GM19372 (cell line): Measurements from ENCODE around the gene GSTT4.
"Not testable (repeated sequence)": the region's sequence is repeated elsewhere in the genome, so short reads cannot be mapped to it uniquely, and the experiment has no call there.

Experiments
- ATAC-seq: cut with Tn5 transposase; IDR thresholded peaks from one replicate; pipeline ENCODE4 v1.9.1; 2021; ENCODE audit warnings: mild to moderate bottlenecking, low read depth, moderate library complexity; ENCODE audit not compliant: unreplicated experiment

Gene GSTT4

DNA sequence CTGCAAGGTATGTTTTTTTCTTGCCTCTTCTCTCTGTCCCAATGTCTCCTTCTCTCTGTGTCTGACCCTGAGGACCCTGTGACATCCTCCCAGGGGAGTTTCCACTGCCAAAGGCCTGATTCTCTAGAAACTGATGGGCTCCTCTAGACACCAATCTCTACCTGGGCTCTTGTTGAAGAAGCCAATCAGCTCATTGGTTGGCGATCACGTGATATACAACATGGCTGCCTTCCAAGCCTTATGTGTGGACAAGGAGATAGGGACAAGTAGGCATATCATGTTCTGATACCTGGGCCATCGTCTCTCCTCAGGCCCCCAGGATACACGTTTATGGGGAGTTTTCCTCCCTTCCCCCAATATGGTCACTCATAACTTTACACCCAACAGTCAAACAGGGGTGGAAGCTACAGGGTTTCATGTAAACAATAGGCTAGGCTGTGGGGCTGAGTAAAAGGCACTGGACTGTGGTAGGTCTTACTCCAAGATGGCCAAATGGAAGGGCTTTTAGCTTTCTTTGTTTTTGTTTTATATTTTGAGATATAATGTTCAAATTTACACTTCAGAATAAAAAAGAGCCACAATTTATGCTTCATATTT, 11.6 kb downstream of the GSTT4 start:
- ATAC-seq: not testable (repeated sequence)

DNA sequence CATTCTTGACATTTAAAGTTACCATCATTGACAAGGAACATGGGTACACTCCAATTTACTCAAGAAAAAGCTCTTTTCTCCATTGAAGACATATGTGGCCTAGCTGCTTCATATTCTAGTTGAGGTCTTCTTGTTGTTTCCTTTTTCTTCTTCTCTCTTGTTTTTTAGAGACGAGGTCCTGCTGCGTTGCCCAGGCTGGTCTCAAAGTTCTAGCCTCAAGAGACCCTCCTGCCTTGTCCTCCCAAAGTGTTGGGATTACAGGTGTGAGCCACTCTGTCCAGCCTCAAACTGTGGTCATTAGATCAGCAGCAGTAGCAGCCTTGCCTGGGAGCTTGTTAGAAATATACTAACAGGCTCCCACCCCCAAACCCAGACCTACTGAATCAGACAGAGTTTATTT, 12.2 kb downstream of the GSTT4 start:
- not testable (repeated sequence) for ATAC-seq

DNA sequence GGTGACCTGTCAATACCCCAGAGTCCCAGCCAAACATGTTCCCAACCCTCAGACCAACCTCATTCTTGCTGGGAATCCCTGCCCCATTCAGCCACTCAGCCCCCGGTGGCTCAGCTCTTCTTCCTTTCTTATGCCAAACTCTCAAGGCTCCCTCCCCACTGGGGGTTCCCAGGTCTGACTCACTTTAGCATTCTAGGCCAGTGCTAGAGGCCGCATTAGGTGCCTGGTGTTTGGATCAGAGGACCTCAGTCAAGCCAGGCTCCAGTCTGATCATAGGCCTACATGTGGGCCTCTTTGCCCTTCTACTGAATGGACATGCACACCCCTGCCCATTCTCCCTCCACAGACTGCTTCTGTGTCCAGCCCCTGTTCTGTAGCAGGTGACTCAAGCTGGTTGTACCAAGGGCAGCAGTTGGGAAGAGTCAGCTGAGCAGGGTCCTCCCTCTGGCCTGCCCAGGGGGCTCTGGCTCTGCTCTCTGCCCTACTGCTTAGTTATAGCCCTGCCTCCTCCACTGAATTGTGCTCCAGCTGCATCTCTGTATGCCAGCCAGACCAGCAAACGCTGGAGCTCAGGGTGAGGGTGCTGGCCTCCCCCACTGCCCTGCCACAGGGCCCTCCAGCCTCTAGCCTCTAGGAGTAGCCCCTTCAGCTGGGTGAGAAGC, 15.5 kb downstream of the GSTT4 start:
- ATAC-seq: not testable (repeated sequence)

GRCh38 chr22:23986538-23987178, 18.6 kb downstream of the GSTT4 start:
- not testable (repeated sequence) for ATAC-seq

DNA sequence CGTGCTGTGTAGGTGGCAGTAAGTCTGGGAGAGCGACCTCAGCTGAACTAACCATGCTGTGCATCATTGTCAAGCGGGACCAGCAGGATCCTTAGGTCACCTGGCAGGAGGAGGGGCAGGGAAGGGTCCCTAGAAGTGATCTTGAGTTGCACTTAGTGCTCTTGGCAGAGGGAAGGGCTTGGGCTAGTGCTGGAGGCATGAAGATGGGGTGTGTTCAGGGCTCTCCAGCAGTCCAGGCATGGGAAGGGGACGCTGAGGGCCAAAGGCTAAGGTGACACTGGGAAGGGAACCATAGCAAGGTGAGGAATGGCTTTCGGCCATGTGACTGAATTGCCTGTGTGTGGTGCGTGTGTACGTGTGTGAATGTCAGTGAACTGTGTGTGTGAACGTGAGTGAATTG, 19.2 kb downstream of the GSTT4 start:
- ATAC-seq: not testable (repeated sequence)

DNA sequence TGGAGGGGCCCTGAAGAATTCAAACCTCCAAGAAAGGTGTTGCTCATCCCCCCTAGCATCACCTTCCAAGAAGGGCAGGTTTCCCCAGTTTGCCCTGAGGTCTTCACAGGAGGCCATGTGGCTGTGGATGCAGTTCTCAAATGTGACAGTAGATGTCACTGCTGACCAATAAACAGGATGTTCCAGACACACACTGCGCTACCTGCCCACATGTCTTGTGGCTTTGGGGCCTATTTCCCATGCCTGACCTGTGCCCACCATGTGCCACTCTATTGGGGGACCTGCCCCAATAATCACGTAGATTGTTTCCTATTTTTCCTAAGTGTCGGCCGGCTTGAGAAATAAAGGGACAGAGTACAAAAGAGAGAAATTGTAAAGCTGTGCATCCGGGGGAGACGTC, 20.8 kb downstream of the GSTT4 start:
- no peak for ATAC-seq

DNA sequence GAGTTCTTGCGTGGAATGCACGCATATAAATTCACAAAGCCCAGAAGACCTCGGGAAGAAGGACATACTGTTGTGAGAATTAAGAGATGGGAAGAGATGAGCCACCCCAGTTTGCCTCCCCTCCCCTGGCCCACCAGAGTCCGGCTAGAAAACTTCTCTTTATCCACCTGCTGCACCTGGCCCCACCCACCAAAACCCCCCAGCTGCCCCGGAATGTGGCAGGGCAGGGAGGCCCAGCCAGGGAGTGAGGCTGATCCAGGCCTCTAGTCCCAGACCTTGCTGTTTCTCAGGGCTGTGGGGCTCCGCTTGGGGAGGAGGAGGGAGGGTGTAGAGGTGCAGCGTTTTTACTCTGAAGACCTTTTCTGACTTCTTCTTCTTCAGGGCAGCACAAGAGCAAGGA, 24.7 kb downstream of the GSTT4 start:
- ATAC-seq: not testable (repeated sequence)

DNA sequence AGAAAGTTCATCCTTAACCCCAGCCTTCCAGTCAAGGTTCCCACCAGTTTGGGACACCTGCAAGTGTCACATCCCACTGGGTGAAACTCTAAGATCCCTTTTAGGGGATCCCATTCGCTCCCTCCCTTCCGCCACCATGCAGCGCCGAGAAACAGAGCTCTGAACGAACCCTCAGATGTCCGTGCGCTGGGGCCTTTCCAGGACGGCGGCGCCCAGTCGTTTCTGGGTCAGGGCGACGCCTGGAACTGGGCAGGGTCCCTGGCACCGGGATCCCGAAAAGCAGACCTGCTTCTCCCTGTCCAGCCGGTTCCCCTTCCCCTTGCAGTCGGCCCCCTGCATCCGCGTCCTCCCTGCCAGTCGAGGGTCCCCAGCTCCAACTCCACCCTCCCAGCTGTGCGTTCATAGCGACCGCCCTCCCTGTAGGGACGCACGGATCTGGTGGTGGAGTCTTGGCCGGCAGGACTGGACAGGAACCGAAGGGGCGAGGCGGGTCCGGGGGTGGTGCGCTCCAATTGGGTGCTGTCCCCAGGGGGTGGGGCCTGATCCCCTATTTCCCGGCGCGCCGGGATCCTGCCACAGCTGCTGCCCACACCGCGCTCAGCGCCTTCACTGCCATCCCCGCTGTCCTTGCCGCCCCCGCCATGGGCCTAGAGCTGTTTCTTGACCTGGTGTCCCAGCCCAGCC, 25.6 kb downstream of the GSTT4 start, which contains the start of gene GSTT2:
Gene GSTT2 (plus strand): TSS at position 578 of the 684 bp plus-strand sequence.
- not testable (repeated sequence) for ATAC-seq

- ATAC-seq: not testable (repeated sequence)
These were observed 27.9 kb downstream of the GSTT4 start for GRCh38 chr22:23977304-23977703.

DNA sequence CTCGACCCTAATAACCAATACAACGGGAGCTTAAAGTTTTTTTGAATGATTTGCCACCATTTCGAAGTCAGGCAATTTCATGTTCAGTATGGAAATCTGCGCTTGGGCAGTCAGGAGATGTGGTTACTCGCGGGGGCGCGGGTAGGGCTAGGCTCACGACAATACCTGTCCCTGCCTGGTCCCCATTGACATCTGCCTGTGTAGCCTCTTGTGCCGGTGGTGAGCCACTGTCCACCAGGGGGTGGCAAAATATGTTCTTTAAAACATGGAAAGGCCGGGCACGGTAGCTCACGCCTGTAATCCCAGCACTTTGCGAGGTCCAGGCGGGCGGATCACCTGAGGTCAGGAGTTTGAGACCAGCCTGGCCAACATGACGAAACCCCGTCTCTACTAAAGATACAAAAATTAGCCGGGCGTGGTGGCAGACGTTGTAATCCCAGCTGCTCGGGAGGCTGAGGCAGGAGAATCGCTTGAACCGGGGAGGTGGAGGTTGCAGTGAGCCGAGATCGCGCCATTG, 30.4 kb downstream of the GSTT4 start:
- peak; percentile 43 for ATAC-seq

GRCh38 chr22:23974345-23974744, 30.9 kb downstream of the GSTT4 start, which contains the start of gene DDT:
Gene DDT (minus strand): TSS chr22:23974441. CDS start chr22:23974414, 27 bp downstream.
- peak; percentile 96 for ATAC-seq

- not testable (repeated sequence) for ATAC-seq
These were observed 33.3 kb downstream of the GSTT4 start for GRCh38 chr22:23971927-23972326.

DNA sequence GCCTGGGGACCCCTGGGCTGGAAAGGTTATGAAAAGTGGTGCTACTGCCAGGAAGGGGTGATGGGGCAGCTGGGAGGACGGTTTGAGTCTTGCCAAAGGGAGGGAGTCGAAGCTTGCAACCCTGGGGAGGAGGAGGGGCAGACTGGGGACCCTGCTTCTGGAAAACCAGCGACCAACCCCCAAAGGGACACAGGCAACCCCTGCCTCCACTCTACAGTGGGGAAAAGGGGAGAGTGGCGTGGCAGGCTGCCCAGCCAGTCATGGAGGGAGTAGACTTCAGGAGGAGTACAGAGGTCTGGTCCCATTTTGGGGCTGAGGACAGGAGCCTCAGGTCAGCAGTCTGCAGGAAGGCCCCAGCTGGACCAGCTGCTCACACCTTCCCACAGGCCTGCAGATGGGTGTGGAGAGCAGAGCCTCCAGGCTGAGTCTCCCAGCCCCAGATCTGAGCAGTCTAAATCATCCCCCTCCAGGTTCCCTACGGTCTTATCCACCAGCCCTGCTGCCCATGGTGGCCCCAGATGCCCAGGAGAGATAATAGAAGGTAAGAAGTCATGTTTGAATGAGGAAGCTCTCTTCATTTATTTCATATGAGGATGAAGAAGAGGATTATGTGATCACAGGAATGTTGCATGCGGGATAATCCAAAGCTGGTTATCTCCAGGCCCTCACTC, 34.3 kb downstream of the GSTT4 start:
- no peak for ATAC-seq

DNA sequence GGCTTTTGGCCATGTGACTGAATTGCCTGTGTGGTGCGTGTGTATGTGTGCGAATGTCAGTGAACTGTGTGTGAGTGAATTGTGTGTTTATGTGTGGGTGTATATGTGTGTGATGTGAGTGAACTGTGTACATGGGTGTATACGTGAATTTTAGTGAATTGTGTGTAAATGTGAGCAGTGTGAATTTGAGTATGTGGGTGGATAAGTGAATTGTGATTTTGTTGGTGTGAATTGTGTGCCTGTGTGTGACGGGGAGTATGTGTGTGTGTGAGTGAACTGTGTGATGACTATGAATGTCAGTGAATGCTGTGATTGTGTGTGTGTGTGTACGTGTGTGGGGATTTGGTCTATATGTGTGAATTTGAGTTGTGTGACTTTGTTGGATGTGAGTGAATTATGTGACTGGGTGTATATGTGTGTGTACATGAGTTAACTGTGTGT, 35.0 kb downstream of the GSTT4 start:
- no peak for ATAC-seq

DNA sequence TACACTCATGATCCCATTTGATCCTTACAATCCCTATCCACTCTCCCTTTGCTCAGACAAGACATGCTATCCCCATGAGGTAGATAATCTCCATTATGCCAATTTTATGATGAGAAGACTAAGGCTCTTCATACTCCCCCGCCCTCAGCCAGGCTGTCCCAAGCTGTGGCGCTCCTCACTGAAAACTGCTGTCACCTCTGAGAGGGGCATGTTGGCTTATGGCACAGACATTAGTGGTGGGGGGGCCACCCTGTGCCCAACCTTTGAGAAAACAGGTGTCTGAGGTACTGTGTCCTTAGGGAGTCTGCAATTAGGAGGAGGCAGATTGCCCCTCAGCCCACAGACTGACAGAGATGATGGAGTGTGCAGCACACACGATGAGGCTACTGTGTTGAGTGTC, 36.2 kb downstream of the GSTT4 start:
- ATAC-seq: no peak

DNA sequence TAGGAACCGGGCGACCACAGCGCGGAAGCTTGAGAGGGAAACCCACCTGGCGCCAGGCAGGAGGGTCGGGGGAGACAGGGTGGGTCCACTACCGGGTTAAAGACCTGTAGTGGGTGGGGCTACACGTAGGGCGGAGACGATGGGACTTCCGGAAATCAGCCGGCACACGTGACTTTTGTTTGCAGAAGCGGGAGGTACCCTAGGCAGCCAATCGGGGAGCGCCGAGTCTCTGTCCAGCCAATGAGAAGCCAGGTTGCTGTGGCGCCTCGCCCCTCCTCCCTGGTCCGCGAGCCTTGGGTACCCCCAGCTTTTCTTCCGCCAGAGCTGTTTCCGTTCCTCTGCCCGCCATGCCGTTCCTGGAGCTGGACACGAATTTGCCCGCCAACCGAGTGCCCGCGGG, 38.7 kb downstream of the GSTT4 start, which contains the start of gene DDTL:
Gene DDTL (plus strand): TSS at position 321 of the 400 bp plus-strand sequence. CDS start 27 bp downstream, at position 348.
- peak; percentile 96 for ATAC-seq

- peak; percentile 39 for ATAC-seq
These were observed 39.2 kb downstream of the GSTT4 start for GRCh38 chr22:23966094-23966493.

GRCh38 chr22:23961084-23961771, 44.0 kb downstream of the GSTT4 start, which contains the start of gene GSTT2B:
Gene GSTT2B (minus strand): TSS chr22:23961195. CDS start chr22:23961131, 64 bp downstream.
- not testable (repeated sequence) for ATAC-seq

GRCh38 chr22:23956301-23956900, 48.9 kb downstream of the GSTT4 start:
- ATAC-seq: not testable (repeated sequence)
